ENCODE data around the gene KRT24. TPM values are rescaled to one million over a fixed set of nuclear protein-coding genes. Genes with fewer than 3 reads are reported as not detected.
"Not testable (repeated sequence)": the region's sequence is repeated elsewhere in the genome, so short reads cannot be mapped to it uniquely, and the experiment has no call there.

Gene KRT24
- not detected for total RNA-seq

DNA sequence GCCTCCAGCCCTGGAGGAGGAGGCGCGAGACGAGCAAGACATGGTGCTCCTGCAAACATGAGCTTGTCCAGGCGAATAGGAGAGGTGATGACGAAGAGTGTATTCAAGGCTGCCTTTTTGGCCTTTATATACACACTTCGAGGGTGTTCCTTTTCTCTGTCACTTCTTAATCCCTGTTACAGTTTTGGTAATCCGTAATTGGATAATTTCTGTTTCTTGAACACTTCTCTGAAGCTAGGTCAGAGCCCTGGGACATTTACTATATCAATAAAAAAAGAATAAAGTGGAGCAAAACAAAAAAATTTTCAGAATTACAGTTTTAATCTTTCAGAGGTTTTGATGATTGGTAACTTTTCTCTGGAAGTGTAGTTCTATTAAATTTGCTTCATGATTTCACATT is at the start of gene KRT24:
KRT24 (minus strand) TSS at position 101 of the 400 bp plus-strand sequence; CDS start at position 42, 59 bp downstream.
- DNase-seq (ENCODE audit: low spot score): no peak
- TF ChIP-seq, protein P1, sequence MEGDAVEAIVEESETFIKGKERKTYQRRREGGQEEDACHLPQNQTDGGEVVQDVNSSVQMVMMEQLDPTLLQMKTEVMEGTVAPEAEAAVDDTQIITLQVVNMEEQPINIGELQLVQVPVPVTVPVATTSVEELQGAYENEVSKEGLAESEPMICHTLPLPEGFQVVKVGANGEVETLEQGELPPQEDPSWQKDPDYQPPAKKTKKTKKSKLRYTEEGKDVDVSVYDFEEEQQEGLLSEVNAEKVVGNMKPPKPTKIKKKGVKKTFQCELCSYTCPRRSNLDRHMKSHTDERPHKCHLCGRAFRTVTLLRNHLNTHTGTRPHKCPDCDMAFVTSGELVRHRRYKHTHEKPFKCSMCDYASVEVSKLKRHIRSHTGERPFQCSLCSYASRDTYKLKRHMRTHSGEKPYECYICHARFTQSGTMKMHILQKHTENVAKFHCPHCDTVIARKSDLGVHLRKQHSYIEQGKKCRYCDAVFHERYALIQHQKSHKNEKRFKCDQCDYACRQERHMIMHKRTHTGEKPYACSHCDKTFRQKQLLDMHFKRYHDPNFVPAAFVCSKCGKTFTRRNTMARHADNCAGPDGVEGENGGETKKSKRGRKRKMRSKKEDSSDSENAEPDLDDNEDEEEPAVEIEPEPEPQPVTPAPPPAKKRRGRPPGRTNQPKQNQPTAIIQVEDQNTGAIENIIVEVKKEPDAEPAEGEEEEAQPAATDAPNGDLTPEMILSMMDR (IDR thresholded peaks at IDR 0.05): no peak
- ATAC-seq (ENCODE audit: low FRiP score): no peak

DNA sequence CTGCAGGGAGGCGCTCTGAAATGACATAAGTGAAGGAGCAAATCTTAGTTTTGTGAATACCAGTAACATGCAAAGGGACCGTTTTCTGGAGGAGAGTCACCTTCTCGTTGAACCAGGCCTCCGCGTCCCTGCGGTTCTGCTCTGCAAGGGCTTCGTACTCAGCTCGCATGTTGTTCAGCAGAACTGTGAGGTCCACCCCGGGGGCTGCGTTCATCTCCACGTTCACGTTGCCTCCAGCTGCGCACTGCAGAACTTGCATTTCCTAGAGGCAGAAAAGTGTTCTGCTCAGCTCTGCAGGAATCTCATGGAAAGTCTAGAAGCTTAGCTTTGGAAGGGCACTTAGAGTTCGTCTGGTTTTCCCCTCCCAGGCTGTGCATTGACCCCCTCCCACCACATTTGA is 47.5 kb upstream of the KRT24 start:
- TF ChIP-seq, protein P1 (IDR thresholded peaks at IDR 0.05): no peak
- ATAC-seq (ENCODE audit: low FRiP score) (no peak), DNase-seq (ENCODE audit: low spot score) (no peak)

DNA sequence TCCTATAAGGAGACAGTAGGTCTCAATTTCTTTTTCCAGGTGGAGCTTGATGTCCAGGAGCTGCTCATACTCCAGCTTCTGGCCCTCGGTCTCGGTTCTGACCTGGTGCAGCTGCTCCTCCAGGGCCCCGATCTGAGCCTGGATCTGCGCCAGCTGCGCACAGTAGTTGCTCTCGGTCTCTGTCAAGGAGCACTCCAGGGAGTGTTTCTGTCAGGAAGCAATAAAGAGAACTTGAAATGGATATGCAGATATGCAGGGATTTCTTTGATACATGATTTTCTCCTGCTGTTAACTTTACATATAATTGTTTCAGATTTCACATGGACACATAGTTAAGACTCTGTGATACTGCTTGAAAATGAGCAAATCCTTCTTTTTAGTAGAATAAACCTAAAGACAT is 46.8 kb upstream of the KRT24 start:
- DNase-seq (ENCODE audit: low spot score) (no peak), ATAC-seq (ENCODE audit: low FRiP score) (no peak)
- TF ChIP-seq, protein P1 (IDR thresholded peaks at IDR 0.05): no peak

DNA sequence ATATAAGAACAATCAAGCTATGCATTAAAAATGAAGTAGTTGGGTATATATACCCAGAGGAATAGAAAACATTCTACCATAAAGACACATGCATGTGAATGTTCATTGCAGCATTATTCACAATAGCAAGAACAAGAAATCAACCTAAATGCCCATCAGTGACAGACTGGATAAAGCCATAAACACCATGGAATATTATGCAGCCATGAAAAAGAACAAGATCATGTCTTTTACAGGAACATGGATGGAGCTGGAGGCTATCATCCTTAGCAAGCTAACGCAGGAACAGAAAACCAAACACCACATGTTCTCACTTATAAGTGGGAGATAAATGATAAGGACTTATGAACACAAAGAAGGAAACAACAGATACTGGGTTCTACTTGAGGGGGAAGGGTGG is 45.1 kb upstream of the KRT24 start:
- not testable (repeated sequence) for DNase-seq (ENCODE audit: low spot score); ATAC-seq (ENCODE audit: low FRiP score)

DNA sequence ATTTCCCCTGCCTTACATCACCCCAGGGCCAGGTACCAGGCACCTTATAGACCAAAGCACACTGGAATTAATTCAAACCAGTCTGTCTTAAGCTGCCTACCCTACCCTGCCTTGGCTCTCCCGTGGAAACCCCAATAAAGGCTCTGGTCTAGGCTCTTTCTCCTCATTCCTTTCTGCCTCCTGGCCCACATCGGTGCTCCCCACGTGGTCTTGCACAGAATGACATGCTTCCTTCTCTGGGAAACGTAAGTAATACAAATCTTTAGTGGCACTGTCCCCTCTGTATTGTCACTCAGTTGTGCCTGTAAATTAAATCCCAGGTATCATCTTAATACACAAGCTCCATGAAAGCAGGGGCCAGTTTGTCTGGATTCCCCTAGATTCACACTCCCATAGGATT is 35.0 kb upstream of the KRT24 start:
- no peak for ATAC-seq (ENCODE audit: low FRiP score)
- TF ChIP-seq, protein P1 (IDR thresholded peaks at IDR 0.05): no peak
- no peak for DNase-seq (ENCODE audit: low spot score)

DNA sequence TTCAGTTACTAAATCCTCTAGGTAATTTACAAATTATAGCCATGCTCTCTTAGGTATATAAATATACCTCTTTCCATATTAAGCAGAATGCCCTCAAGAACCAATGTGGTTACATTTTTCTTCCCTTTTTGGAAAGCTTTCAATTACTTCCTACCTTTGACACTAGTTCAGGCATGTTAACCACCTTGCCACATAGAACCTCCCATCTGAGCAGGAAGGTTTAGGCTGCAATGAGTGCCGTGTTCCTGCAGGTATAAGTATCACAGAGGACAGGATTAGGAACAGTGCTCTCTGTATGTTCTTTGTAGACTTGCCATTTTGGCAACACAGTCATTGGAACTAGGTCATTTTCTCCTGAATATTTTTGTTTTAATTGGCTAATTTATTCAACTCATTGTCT is 31.5 kb upstream of the KRT24 start:
- no peak for ATAC-seq (ENCODE audit: low FRiP score)
- no peak for DNase-seq (ENCODE audit: low spot score)
- TF ChIP-seq, protein P1 (IDR thresholded peaks at IDR 0.05): no peak

DNA sequence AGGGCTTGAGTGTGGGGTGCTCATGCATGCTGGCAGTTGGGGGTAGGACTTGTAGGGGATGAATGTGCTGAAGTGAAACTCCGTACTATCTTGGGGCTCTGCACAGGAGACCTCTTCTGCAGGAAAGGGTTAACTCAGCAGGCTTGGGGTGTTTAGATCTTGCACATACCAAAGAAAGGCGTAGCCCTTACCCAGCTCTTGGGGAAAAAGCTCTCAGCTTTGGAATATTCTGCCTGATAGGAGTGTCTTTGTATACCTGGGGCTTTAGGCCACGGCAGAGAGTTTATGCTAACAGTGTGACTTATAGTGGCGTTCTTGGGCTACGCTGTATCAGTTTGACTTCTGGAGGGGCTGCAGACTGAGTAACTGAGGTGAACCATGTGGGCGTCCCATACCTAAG is 30.5 kb upstream of the KRT24 start:
- ATAC-seq (ENCODE audit: low FRiP score) (no peak), DNase-seq (ENCODE audit: low spot score) (no peak)
- TF ChIP-seq, protein P1 (IDR thresholded peaks at IDR 0.05): no peak

DNA sequence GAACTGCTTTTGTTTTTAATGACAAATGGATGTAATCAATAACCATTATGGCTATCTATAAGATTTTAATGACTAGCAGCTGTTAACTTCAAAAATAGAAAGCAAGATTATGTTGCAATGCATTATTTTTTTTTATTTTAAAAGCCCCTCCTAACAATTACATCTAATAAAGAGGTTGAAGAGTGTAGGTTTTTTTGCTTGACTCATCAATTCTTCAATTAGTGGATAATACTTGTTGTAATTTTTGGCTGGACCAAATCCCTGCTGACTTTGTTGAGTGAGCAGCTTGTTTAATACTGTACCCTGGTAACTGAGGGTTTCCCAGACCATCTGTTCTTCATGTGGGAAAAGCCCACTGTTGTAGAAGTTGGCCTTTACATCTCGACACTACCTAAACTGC is 27.4 kb upstream of the KRT24 start:
- TF ChIP-seq, protein P1 (IDR thresholded peaks at IDR 0.05): no peak
- DNase-seq (ENCODE audit: low spot score) (no peak), ATAC-seq (ENCODE audit: low FRiP score) (no peak)
